Prostate gland (tissue), 2 donors: ENCODE results near the gene MS4A5.
"Not testable (repeated sequence)": the region's sequence is repeated elsewhere in the genome, so short reads cannot be mapped to it uniquely, and the experiment has no call there.

Source experiments
- CTCF ChIP-seq, 4 experiments: fragments of 200-600 bp in 2 of 4; fragments of 450-650 bp in 2 of 4; sonication (generic) in 2 of 4; IDR thresholded peaks; 1 replicate in 3 of 4; 2 replicates in 1 of 4; pipeline ENCODE4 v1.5.1; 2016 to 2019; ENCODE audit warnings: antibody characterized with exemption in 4 of 4, mild to moderate bottlenecking in 2 of 4, moderate library complexity in 2 of 4
- POLR2AphosphoS5 ChIP-seq: sonication (generic); formaldehyde crosslinking; IDR thresholded peaks from one replicate; pipeline ENCODE4 v1.6.1; 2017; ENCODE audit warnings: antibody characterized with exemption

DNA sequence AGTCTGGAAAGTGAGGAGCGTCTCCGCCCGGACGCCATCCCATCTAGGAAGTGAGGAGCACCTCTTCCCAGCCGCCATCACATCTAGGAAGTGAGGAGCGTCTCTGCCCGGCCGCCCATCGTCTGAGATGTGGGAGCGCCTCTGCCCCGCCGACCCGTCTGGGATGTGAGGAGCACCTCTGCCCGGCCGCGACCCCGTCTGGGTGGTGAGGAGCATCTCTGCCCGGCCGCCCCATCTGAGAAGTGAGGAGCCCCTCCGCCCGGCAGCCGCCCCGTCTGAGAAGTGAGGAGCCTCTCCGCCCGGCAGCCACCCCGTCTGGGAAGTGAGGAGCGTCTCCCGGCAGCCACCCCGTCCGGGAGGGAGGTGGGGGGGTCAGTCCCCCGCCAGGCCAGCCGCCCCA is 21.8 kb downstream of the MS4A5 start:
- not testable (repeated sequence) for TF ChIP-seq CTCF (IDR thresholded peaks at IDR 0.05); POLR2AphosphoS5
